SK-N-MC (cell line): ENCODE results near the gene TMEM269.

Experiments used
- EZH2 ChIP-seq: fragments of 200-600 bp; sonication (generic); IDR thresholded peaks from one replicate; pipeline ENCODE4 v1.6.1; 2017; ENCODE audit warnings: antibody characterized with exemption
- FOXP2 ChIP-seq: optimal IDR thresholded peaks from 2 replicates; pipeline ENCODE3; 2011; ENCODE audit warnings: mild to moderate bottlenecking, moderate library complexity; ENCODE audit not compliant: insufficient read depth; ENCODE audit errors: extremely low read length, control extremely low read depth
- POLR2AphosphoS5 ChIP-seq: IDR thresholded peaks from 2 replicates; pipeline ENCODE4 v1.6.1; 2012; ENCODE audit warnings: mild to moderate bottlenecking, low read depth, low read length, borderline replicate concordance

DNA sequence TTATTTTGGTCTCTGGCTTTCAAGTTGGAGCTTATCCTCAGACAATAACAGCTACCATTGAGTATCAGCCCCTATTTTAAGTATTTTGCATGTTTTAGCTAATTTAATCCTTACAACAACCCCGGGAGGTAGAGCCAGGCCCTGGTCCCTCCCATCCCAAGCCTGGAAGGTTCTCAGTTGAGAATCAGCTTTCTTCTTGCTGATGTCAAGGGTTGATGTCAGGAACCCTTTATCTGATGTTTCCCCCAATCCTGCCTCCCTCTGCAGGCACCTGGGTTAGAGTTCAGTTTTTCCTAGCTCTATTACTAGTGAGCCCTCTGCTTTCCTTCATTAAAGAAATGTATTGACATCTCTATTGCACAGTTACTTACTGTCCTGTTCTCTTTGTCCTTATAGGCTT, 36.0 kb downstream of the TMEM269 start:
- TF ChIP-seq EZH2 (no peak), POLR2AphosphoS5 (no peak), FOXP2 (no peak)
